ENCODE results near the gene DIAPH1. TPM values are rescaled to one million over a fixed set of nuclear protein-coding genes. Genes with fewer than 3 reads are reported as not detected.
"Not testable (repeated sequence)": the region's sequence is repeated elsewhere in the genome, so short reads cannot be mapped to it uniquely, and the experiment has no call there.

The DIAPH1 gene
- total RNA-seq, 1 donor from 2014 or later, result 64.1 TPM

DNA sequence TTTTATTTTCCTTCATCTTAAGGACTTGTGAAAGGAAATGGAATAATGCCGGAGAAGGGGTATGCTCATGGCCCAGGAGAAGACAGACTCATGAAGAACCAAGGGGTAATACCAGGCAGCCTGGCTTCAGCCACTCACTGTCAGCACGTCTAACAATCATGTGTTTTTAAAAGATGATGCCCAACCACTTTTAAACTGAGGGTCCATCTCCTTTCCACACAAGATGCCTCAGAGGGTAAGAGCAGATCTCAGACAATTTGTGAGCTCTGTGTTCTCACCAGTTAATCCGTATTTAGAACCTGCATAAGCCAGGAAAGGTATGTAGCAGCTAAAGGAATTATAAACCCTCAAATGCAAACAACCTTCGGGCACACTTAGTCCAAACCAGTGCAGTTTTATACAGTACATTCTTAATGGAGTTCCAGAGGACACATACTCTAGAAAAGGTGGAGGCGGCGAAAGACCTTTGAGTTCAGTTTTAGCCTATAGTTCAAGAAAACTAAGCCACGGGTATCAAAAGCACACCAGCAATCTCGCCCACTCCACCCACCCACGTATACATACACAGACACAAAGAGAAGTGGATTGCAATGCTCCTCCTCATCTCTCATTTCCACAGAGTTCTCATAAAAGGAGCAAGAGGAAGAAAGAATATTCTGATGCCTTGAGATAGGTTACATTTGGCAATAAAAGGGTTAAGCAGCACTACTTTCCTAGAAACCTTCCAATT lies 2.6 kb downstream of the DIAPH1 start:
- no peak for TF ChIP-seq POLR2A (IDR thresholded peaks at IDR 0.05)
- TF ChIP-seq POLR2AphosphoS5 (IDR thresholded peaks at IDR 0.05; ENCODE audit: insufficient read depth in 1 of 2, low read depth in 1 of 2), result no peak
- TF ChIP-seq, protein P1, sequence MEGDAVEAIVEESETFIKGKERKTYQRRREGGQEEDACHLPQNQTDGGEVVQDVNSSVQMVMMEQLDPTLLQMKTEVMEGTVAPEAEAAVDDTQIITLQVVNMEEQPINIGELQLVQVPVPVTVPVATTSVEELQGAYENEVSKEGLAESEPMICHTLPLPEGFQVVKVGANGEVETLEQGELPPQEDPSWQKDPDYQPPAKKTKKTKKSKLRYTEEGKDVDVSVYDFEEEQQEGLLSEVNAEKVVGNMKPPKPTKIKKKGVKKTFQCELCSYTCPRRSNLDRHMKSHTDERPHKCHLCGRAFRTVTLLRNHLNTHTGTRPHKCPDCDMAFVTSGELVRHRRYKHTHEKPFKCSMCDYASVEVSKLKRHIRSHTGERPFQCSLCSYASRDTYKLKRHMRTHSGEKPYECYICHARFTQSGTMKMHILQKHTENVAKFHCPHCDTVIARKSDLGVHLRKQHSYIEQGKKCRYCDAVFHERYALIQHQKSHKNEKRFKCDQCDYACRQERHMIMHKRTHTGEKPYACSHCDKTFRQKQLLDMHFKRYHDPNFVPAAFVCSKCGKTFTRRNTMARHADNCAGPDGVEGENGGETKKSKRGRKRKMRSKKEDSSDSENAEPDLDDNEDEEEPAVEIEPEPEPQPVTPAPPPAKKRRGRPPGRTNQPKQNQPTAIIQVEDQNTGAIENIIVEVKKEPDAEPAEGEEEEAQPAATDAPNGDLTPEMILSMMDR (IDR thresholded peaks at IDR 0.05), result no peak
- Histone ChIP-seq H3K27me3 (no peaks in the 10 kb centered on the region), H3K36me3 (peaks cover 0 to 7% of the 10 kb centered on the region in 2 donors), H3K4me1 (peaks cover 27% of the 10 kb centered on the region), H3K9me3 (no peaks in the 10 kb centered on the region), H3K4me3 (no peak overlapping the region), H3K27ac (no peak overlapping the region)
- DNase-seq (ENCODE audit: extremely low spot score in 2 of 2), result no peak
- intact Hi-C loops (cut with DNase I), result no loop called here

DNA sequence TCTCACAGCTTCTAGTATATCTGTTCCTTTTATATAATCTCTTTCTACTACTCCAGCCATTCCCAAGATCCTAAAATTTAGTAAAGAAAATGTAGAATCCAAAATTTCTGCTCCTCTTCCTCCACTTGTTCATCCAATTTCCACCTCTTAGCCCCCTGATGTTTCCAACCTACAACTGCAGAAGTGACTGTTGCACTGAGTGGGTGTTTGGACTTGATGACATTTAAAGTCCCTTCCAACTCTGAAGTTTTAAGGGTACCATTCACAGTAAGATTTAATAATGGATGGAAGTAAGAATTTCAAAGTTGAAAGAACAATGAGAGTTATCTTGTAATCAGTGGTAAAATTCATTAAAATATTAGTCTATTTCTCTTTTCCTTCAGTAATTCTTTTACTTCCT lies 5.5 kb downstream of the DIAPH1 start:
- peaks cover 29% of the 10 kb centered on the region for H3K4me1 ChIP-seq
- H3K36me3 ChIP-seq, result no peaks in the 10 kb centered on the region
- DNase-seq (ENCODE audit: extremely low spot score in 2 of 2), result no peak
- H3K9me3 ChIP-seq, result no peaks in the 10 kb centered on the region
- intact Hi-C loops (cut with DNase I), result no loop called here
- no peak overlapping the region for H3K4me3 ChIP-seq
- no peak overlapping the region for H3K27ac ChIP-seq
- H3K27me3 ChIP-seq, result no peaks in the 10 kb centered on the region
- TF ChIP-seq, protein P1 (IDR thresholded peaks at IDR 0.05), result no peak
- TF ChIP-seq POLR2A (IDR thresholded peaks at IDR 0.05) (no peak), POLR2AphosphoS5 (IDR thresholded peaks at IDR 0.05; ENCODE audit: insufficient read depth in 1 of 2, low read depth in 1 of 2) (no peak)

DNA sequence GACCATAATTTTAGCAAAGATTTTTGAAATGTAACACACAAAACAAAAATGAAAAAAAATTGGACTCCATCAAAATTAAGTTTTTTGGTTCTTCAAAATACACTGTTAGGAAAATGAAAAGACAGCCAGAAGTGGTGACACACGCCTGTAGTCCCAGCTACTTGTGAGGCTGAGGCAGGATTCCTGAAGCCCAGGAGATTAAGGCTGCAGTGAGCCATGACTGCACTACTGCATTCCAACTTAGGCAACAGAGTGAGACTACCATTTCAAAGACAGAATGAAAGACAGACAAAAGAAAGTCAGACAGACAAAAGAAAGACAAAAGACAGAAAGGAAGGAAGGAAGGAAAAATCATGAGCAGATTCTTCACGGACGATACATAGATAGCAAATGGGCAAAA lies 7.5 kb downstream of the DIAPH1 start:
- H3K27me3 ChIP-seq, result no peaks in the 10 kb centered on the region
- peaks cover 14% of the 10 kb centered on the region for H3K4me1 ChIP-seq
- DNase-seq (ENCODE audit: extremely low spot score in 2 of 2), result no peak
- intact Hi-C loops (cut with DNase I), result no loop called here
- no peaks in the 10 kb centered on the region for H3K9me3 ChIP-seq
- H3K4me3 ChIP-seq, result no peak overlapping the region
- H3K27ac ChIP-seq, result no peak overlapping the region
- H3K36me3 ChIP-seq, result no peaks in the 10 kb centered on the region
- TF ChIP-seq POLR2A (IDR thresholded peaks at IDR 0.05), result no peak
- TF ChIP-seq, protein P1 (IDR thresholded peaks at IDR 0.05), result no peak
- TF ChIP-seq POLR2AphosphoS5 (IDR thresholded peaks at IDR 0.05; ENCODE audit: insufficient read depth in 1 of 2, low read depth in 1 of 2), result no peak

DNA sequence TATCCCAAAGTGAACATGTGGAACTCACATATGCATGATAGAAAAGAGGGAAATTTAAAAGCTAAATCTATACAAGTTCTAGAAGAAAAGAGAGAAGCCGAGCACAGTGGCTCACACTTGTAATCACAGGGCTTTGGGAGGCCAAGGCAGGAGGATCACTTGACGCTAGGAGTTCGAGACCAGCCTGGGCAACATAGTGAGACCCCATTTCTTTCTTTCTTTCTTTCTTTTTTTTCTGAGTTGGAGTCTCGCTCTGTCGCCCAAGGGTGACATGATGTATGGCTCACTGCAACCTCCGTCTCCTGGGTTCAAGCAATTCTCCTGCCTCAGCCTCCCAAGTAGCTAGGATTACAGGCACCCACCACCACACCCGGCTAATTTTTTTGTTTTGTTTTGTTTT lies 8.9 kb downstream of the DIAPH1 start:
- H3K4me1 ChIP-seq, result peaks cover 22% of the 10 kb centered on the region
- H3K9me3 ChIP-seq; H3K27me3 ChIP-seq; H3K36me3 ChIP-seq; H3K4me3 ChIP-seq; intact Hi-C loops (cut with DNase I); DNase-seq (ENCODE audit: extremely low spot score in 2 of 2); H3K27ac ChIP-seq: not testable (repeated sequence)

DNA sequence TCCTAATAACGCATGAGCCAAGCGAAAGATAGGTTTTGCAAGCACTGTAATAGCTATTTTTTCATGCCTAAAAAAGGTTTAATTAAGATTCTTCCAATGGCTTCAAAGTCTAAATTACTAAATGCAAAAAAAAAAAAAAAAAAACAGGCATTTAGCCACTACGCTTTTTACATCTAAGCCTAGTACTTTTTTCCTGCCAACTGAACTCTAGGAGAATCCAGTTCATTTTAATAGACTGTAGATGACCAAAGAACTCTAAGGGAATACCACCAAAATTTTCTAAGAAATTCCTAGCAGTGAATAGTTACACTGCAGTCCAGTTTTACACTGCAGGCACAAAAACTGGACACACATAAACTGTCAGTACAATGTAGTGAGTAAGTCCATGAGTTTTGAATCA lies 9.8 kb downstream of the DIAPH1 start:
- no peak overlapping the region for H3K4me3 ChIP-seq
- intact Hi-C loops (cut with DNase I), result no loop called here
- no peaks in the 10 kb centered on the region for H3K27me3 ChIP-seq
- peaks cover 31% of the 10 kb centered on the region for H3K4me1 ChIP-seq
- H3K9me3 ChIP-seq, result no peaks in the 10 kb centered on the region
- H3K27ac ChIP-seq, result no peak overlapping the region
- TF ChIP-seq, protein P1 (IDR thresholded peaks at IDR 0.05), result no peak
- TF ChIP-seq POLR2AphosphoS5 (IDR thresholded peaks at IDR 0.05; ENCODE audit: insufficient read depth in 1 of 2, low read depth in 1 of 2) (no peak), POLR2A (IDR thresholded peaks at IDR 0.05) (no peak)
- no peaks in the 10 kb centered on the region for H3K36me3 ChIP-seq
- no peak for DNase-seq (ENCODE audit: extremely low spot score in 2 of 2)

Data from vagina (tissue), 2 donors.